ENCODE measurements around the gene ZNF69. TPM values are rescaled to one million over a fixed set of nuclear protein-coding genes. Genes with fewer than 3 reads are reported as not detected.

Gene ZNF69
- total and polyA plus RNA-seq, 2 of the 13 experiments (the other 11 are each of a cell fraction or from before 2014, with no cell fraction given), result 9.6 to 21.0 TPM

GRCh38 chr19:11887611-11888531 lies at the start of gene ZNF69 (continued):
- TF ChIP-seq HNF1A (IDR thresholded peaks at IDR 0.05; ENCODE audit: low read depth) (peak; percentile 90), HNF1A (CRISPR knock-in tag; IDR thresholded peaks at IDR 0.05; ENCODE audit: borderline replicate concordance) (peak; percentile 97; the same call in 1 of the 2 replicates), ZSCAN25 (CRISPR knock-in tag; IDR thresholded peaks at IDR 0.05) (peak; percentile 69; the same call in 1 of the 2 replicates), ZBTB44 (CRISPR knock-in tag; IDR thresholded peaks at IDR 0.05) (peak; percentile 65; the same call in 1 of the 2 replicates), ZBTB1 (CRISPR knock-in tag; IDR thresholded peaks at IDR 0.05; ENCODE audit: borderline replicate concordance) (peak; percentile 79; the same call in 1 of the 2 replicates), NAIF1 (CRISPR knock-in tag; IDR thresholded peaks at IDR 0.05; ENCODE audit: borderline replicate concordance) (peak; percentile 85), ZNF800 (CRISPR knock-in tag; IDR thresholded peaks at IDR 0.05) (peak; percentile 77), HINFP (CRISPR knock-in tag; IDR thresholded peaks at IDR 0.05; ENCODE audit: low read depth) (0 out of 2 replicates have a peak, but pooled peaks have one; percentile 13), ZNF253 (CRISPR knock-in tag; IDR thresholded peaks at IDR 0.05; ENCODE audit: borderline replicate concordance) (peak; percentile 95), BCL6 (CRISPR knock-in tag; IDR thresholded peaks at IDR 0.05) (0 out of 2 replicates have a peak, but pooled peaks have one; percentile 16), ARID4A (CRISPR knock-in tag; IDR thresholded peaks at IDR 0.05; ENCODE audit: borderline replicate concordance) (peak; percentile 78)
